A172 (cell line): ENCODE measurements around the gene STK33. TPM values are rescaled to one million over a fixed set of nuclear protein-coding genes. Genes with fewer than 3 reads are reported as not detected.

Source experiments
- DNase-seq: peaks from one replicate; pipeline ENCODE4 v3.0.0-alpha.2; 2015; ENCODE audit warnings: low spot score
- total RNA-seq: library from RNA; depleted of rRNA; stranded (reverse); fragments of >200 nt; shearing (Covaris generic); gene quantifications from 2 replicates; pipeline ENCODE4 v1.2.3, GENCODE V29; 2014

The STK33 gene
- total RNA-seq, 1 experiment from 2014 or later: 31.3 TPM

DNA sequence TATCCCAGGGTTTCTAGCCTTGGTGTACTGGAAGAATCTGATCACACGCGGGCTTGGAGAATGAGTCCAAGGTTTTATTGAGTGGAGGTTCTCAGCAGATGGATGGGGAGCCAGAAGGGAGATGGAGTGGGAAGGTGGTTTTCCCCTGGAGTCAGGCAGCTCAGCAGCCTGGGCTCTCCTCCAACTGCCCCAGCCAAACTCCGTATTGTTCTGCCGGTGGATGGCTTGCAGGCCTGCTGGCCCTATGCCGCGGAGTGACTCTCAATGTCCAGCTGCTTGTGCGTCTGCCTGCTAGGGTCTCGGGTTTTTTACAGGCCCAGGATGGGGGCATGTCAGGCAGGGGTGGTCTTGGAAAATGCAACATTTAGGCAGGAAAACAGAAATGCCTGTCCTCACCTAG is 168.0 kb downstream of the STK33 start:
- DNase-seq: no peak

DNA sequence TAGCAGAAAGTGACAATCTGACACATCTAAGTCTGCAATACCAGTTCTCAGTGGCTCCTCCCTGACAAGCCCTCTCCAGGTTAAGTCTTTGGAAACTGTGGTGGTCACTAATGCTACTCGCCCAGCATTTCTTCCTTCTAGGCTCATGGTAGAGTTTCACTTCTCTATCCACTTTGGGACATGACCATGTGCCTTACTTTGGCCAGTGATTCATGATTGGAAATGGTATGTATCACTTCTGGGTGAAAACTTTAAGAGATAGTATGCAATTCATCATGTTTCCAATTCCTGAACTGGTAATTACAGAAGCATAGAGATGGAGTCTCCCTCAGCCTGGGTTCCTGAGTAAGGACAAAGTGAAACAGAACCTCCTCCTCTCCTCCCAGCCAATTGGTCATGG is 178.8 kb downstream of the STK33 start:
- DNase-seq: no peak

DNA sequence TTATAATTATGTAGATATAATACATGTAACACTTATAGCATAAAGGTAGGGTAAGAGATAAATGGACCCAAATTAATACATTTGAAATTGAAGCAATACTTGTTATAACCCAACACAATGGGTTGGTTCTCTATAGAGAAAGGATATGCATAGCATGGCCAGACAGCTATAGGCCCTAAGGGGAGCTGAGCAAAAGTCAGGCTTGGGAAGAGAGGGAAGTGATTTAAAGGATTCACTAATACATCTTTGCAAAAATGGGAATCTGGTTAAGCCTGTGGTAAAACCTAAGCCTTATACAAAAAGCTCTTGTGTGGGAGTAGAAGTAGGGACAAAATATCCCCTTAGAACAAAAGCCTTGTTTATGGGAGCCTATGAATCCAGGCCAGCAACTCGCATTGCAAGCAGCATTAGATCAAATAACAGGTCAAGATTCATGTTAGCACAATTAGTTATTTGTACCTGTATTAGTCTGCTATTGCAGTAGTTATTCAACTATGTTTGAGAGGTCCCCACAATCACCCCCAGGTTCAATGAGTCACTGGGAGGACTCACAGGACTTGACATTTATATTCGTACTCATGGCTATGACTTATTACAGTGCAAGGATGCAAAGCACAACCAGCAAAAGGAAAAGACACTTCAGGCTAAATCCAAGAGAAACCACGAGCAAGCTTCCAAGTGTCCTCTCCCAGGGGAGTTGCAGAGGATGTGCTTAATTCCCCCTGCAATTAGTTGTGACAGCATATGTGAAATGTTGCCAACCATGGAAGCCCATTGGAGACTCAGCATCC is 185.7 kb downstream of the STK33 start:
- DNase-seq: peak; percentile 21

DNA sequence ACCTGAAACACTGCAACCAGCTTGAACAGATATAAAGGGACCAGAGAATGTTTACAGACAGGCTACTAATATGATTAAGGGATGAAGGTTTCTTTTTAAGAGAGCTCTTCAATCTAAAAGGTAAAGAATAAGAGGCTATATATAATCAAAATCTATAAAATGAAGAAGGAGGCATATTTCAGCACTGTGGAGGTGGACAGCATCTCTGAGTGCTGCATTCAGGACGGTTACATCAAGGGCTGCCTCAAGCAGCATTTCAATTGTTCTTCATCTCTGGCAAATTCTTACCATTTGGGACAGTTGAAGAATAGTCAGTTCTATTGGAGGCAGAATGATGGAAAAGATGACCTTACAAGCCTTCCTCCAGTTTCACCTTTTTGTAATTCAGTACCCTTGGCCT is 190.7 kb downstream of the STK33 start:
- DNase-seq: peak; percentile 4

DNA sequence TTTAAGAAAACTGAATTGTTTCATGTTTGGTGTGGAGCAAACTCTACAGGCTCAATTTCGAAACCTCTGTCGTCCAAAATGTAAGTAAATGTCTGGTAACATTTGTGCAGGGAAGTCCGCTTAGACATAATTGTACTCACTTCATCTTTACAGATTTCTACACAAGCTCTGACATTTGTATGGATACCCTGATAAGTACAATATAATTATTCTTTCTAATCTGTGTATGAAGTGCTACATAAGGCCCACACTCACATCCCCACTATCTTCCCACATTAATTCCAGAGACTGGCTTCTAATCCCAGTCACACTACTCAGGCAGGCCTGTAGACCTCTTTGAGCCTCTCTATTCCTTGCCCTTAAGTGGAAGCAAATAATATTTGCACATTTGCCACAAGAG is 201.1 kb downstream of the STK33 start:
- DNase-seq: no peak

DNA sequence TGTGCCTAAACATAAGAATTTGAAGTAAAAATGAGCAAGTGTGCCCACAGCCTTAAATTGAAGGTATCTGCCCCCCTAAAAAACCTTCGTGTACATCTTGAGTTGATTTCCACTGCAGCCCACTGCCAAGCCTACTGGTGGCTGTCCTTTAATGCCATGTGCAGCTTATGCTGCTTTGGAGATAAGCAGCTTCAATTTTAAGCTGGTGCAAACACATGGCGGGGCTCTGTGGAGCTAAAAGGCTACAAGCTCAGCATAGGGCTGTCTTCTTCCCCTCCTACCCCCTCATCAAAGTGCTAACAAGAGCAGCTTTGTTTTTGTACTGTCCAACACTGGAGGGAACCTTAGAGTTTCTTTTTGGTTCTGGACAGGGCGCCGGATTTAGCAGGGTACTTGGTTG is 201.9 kb downstream of the STK33 start:
- DNase-seq: no peak

DNA sequence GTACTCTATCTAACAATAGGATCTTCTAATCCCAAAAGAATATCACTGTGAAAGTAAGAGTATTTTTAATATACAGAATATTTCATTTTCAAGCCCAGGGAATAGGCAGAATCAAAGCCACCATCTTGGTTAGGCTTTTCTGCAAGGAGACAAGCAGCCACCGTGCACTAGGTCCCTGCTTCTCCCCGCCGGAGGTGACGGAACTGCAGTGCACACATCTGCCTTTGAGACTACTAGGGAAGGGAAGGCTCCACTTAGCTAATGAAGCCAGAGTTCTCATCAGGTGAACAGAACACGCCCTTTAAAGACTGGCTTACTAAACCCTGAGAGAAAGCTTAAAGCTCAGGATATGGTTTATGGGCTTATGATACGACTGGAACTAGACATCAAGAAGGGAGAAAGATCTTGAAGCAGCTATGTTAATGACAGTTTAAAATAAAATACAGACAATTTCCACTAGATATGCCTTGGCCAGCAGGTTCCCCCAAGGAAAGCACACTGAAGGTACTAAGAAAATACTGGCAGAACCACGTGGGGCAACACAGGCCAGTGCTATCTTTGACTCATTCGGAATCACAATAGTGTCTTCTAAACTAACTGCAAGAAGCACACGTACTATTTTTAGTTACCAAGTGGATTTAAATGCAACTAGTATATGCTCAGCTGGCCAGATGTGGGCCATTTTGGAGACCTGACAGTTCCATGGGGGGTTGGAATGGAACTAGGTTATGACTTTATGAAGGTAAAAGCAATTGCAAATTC is 203.0 kb downstream of the STK33 start:
- DNase-seq: no peak

DNA sequence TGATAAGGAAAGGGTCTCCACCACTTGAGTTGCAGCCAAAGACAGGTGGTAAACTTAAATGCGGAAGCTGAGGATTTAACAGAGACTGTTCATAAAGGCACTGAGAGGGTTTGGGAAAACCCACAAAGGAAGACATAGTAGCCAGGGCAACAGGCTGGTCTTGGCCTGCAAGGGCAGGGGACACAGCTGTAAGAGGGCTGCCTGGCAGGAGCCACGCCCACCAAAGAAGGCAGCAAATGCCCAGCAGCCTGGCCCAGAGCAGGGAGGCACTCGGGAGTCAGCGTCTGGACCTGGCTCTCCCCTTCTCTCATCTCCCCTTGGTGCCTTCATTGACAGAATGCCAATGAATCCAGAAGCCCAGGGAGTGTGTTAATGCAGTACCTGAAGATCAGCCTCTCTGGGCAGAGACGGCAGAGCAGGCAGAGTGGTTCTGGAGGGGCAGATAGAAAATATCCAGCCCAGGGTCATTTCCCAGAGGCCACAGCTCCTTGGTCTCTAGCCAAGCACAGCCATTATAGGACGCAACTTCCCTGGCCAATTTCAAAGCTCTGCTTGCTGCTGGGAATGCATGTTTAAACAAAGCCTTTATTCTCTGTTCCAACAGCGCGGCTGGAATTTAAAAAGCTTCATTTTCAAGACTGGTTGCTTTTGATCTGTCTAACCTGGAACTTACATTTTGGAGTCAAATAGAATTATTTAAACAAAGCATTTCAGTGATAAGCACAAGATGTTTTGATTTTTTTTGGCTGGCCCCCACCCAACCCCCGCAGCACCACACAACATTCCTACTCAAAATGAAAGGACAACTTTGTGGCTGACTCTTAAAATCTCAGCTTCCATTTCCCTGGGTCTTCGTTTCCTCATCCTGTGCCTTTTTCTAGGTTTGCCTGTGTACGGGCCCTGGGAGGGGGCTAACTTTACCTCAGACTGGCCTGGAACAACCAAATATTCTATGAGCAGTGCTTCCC is 204.7 kb downstream of the STK33 start:
- no peak for DNase-seq

DNA sequence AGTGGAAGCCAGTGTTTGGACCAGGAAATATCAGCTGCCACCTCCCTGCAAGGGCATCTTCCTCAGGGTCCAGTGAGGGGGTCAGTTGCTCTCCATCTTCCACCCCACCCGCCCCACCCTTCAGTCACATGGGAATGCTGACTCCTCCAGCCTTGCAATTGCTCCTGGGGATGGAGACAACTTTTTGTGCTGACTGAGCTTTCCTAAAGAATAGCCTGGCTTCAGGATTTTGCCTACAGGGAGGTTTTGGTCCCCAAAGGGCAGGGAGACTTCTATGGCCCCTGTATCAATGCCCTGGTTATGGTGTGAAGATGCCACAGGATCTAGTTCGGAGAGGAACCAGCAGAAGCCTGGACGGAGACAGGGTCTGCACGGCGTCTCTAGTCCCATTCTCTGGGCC is 206.3 kb downstream of the STK33 start:
- DNase-seq: no peak

DNA sequence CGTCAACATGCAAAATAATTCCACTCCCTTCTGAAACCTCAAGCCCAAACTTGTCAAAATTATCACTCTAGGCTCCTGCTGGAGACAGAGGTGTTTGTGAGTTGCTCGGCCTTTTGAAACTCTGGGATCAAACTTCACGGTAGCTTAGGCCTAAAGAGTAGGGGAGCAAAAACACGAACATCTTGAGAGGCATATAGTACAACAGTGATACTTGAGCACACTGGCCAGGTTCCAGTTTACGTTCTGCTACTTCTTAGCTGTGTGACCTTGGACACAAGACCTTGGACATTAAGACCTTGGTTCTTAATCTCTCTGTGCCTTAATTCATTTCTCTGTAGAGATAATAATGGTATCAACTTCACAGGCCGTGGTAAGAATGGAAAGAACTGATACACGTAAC is 206.9 kb downstream of the STK33 start:
- no peak for DNase-seq

DNA sequence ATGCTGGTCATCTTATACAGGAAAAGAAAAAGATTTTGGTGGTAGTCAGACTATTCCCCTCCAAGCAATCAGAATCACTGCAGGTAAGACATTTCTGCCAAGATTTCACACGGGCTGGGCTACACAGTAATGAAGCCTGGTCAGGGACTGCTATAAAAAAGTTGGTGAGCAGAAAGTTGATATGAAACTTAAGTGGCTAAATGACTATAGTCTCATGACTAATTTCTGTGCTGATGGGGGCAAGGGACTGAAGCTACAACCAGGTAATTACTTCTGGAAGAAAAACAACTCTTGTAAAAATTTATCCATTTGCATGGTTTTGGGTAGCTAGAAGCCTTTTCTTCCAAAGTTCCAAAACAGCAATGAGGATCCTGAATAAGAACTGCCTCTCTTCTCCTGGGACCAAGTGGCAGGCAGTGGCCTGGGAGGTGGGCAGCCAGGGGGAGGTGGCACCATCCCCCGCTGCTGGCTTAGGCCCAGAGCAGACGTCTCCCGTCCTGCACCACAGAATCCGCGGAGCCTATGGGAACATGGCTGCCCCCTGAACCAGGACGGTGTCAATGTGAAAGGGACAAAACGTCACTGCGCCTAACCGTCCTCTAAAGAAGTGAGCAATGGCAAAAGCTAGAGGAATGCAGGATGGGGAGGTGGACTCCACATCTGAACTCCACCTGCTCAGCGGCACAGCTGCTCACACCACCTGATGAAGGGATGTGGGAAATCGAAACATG is 207.7 kb downstream of the STK33 start:
- DNase-seq: no peak

DNA sequence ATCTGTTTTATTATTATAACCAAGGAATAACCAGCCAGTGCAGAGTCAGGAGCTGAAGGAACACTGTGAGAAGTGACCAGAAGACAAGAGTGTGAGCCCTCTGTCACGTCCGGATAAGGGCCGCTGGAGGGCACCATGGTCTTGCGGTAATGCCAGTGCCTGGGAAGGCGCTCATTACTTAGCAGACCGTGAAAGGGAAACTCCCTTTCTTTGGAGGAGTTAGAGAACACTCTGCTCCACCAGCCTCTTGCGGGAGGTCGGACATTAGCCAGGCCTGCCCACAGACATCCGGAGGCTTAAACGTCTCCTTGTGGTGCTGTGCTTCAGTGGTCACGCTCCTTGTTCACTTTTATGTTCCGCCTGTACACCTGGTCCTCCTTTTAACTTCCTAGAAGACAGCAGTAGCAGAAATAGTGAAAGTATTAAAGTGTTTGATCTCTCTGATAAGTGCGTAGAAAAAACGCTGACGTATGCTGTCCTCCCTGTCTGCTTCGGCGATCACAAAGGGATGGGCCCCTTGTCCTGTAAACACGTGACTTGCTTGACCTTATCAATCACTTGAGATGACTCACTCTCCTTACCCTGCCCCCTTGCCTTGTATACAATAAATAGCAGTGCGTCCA is 209.7 kb downstream of the STK33 start:
- DNase-seq: peak; percentile 85

DNA sequence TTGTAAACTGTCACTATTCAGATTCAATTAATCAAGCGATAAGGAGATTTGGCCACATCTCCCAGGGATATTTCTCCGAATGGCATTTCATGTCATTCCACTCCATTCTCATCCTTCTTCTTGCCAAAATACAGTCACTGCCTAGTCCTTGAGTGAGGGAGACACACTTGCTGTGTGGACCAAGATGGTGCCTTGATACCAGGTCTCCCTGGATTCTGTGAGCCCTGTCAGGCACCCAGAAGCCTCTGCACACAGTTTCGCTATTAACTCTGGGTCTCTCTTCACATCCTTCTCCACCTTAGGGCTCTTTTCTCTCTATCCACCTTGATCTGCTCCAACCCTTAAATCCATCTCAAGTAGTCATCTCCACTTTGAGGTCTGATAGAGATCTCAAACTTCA is 210.4 kb downstream of the STK33 start:
- DNase-seq: no peak

DNA sequence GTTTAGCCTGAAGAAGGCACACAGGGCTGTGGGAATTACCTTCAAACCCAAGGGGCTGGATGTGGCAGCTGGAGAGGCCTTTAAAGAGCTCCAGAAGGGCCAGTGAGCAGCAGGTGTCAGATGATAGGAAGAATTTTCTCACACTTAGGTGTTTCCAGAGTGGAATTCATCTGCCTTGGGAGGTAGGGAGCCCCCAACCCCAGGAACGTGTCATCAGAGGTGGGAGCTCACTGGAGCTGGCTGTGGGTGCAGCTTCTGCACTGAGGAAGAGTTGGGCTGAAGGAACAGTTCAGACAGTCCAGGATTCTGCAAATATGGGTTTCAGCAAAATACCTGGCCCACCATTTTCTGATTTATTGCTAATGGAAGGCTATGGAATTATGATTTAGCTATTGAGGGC is 210.8 kb downstream of the STK33 start:
- DNase-seq: no peak

DNA sequence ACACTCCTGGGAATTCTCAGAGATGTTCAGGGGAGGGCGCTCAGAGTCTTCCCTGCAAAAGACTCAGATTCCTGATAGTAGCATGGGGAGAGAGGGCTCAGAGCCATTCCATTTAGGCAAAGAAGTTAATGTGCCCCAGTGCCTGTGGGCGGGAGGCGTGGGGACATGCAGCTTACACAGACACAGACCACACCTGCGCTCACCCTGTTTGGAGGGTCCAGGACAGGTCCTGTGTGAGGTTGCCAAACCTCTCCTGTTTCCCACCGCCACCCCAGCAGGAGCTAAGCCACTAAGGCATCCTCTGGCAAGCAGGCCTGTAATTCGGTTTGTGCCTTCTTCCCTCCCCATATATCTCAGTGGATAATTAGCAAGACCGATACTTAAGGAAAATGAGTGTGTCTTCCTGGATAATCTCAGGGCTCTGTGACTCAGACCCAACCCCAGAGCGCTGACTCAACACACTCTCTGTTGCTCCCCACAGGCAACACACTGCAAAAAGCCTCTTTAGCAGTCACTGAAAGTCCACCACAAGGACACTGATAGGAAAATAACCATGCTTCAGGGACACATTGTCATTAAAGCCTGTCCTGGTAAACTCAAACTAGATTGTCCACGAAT is 211.5 kb downstream of the STK33 start:
- peak; percentile 85 for DNase-seq

DNA sequence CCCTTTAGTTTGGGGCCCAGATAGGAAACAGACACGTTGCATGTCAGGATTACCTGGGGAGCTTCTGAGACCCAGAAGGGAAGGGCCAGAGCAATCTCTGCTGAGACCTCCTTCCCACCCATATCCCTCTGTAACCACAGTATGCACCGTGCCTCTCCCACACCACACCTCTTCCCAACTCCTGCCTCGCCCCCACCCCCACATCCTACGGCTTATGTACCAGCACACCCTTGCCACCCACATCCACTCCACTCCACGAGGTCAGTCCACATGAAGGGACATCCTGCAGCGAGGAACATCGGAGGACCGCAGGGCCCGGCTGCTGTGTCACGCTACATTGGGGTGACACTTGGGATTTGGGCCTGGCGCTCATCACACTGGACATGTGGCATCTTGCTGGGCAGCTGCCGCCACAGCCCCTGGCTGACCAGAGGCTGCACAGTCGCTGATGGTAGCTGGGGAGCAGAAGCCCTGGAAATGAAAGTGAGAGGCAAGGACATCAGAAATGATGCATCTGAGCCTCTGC is 212.1 kb downstream of the STK33 start:
- no peak for DNase-seq

DNA sequence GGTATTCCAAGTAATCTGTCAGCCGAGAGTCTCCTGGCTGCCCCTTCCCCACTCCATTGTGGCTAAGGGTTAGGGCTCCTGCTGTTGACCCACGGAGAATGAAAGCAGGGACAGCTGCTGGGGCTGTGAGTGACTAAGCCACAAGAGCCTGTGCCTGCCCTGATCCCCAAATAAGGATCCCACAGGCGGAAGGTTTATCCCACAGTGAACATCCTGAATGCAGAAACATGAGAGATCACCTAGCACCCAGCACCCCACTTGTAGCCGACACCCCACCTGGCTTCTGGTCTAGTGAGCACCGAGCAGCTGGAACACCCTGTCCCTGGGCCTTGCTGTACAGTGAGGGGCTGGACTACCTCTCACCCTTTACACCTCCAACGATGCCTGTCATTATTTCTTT is 212.7 kb downstream of the STK33 start:
- DNase-seq: no peak

DNA sequence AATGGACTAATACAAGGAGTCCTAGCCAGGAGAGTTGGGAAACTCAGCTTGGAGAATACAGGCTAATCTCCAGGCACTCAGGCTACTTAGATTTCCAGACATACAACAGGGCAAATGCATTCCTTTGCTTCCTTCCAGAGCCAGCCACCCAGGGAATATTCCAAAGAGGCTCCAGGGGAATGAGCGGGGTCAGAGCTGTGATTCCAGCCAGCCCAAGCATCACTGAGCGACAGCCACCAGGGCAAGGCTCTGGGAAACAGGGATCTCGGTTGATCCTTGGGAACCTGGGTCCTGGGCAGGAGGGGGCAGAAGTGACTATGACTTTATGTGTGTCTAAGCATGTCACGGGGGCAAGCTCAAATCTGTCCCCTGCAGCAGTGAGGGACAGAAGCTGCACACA is 218.1 kb downstream of the STK33 start:
- no peak for DNase-seq

DNA sequence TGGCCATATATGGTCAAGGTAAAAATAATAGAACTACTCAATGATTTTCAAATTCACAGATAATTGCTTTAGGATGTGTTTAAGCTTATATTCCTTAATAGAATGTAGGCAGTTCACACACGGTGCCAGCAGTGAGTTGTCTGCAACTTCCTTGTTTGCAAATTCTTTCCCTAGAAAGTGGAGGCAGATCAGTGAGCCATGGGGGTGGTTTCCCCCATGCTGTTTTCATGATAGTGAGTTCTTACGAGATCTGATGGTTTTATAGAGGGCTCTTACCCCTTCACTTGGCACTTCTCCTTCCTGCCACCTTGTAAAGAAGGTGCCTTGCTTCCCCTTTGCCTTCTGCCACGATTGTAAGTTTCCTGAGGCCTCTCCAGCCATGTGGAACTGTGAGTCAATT is 218.6 kb downstream of the STK33 start:
- no peak for DNase-seq

DNA sequence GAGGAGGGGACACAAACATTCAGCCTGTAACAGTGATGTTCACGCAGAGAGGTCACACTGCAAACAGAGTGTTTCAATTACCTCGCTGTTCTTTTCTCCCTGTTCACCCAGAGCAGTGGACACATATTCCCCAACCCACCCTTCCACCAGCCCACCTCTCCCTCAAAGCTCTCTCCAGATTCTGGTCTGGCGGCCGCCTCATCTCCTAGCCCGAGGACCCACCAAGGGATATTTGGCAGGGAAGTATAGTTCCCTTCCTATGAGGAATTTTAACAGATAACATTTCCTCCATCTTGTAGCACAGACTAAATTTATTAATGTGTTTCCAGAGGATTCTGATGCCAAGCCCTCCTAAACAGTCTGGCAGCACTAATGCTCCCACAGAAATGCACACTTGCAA is 219.3 kb downstream of the STK33 start:
- no peak for DNase-seq
